Activated T-cell treated with anti-CD3 and anti-CD28 coated beads, Interleukin-2, amount 50 U/mL, for 48 hours (primary cell): Measurements from ENCODE around the gene MFGE8.
A peak's percentile ranks its signal among the peaks of the same experiment; 100 is the strongest.

ENCODE experiments used
- DNase-seq, 2 experiments: peaks; one replicate each; pipeline ENCODE4 v3.0.0-alpha.2; 2020

MFGE8 gene

DNA sequence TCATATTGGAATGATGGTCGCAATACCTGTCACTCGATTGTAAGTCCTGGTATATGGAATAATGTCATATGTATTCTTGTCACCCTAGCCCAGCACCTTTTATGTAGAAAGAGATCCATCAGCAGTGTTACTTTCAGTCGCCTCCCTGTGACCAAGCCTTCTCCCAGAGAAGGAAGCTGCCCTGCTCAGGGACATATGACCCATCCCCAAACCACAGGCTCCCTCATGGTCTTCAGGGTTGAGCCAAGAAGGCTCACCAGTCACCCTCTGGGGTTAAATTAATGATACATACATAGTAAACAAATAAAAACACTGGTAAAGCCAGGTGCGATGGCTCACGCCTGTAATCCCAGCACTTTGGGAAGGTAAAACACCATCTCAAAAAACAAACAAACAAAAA, 4.6 kb upstream of the MFGE8 start:
- DNase-seq: no peak

GRCh38 chr15:88915354-88915753, 2.2 kb upstream of the MFGE8 start:
- DNase-seq: no peak

- no peak for DNase-seq
Observed at GRCh38 chr15:88913850-88914169, 631 bp upstream of the MFGE8 start.

DNA sequence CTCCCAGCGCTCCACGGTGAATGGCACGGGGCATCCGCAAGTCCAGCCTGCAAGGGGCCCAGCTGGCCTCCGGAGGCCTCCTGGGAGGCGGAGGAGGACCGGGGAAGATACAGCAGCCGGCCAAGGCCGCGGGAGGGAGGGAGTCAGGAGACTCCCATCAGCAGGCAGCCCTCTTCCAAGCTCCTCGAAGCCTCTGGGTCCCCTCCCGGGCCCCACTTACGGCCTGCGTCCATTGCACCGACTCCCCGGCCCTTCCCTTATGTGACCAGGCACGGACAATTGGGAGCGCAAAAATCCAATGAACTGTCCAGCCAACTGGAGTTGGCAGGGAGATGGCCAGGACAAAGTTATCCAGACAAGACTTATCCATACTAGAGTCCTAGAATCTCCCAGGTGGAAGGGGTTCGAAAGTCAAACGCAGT, 668 bp downstream of the MFGE8 start:
- DNase-seq: no peak

DNA sequence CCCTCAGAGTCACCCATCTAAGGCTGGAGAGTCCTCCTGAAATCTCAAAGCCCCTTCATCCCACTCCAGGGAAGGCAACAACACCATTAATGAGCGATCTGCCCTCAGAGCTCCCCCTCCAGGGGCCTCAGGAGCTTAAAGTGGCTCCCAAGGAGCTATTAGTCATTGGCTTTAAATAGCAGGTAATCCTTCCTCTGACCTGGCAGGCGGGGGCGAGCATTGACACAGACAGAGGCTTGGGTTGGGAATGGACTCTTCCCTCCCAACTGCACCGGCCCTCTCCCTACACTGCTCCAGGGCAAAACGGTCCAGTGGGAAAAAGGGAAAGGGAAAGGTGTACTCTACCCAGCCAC, 1.4 kb downstream of the MFGE8 start:
- DNase-seq: no peak

- DNase-seq: no peak
Observed at GRCh38 chr15:88909956-88910831, 3.0 kb downstream of the MFGE8 start.

DNA sequence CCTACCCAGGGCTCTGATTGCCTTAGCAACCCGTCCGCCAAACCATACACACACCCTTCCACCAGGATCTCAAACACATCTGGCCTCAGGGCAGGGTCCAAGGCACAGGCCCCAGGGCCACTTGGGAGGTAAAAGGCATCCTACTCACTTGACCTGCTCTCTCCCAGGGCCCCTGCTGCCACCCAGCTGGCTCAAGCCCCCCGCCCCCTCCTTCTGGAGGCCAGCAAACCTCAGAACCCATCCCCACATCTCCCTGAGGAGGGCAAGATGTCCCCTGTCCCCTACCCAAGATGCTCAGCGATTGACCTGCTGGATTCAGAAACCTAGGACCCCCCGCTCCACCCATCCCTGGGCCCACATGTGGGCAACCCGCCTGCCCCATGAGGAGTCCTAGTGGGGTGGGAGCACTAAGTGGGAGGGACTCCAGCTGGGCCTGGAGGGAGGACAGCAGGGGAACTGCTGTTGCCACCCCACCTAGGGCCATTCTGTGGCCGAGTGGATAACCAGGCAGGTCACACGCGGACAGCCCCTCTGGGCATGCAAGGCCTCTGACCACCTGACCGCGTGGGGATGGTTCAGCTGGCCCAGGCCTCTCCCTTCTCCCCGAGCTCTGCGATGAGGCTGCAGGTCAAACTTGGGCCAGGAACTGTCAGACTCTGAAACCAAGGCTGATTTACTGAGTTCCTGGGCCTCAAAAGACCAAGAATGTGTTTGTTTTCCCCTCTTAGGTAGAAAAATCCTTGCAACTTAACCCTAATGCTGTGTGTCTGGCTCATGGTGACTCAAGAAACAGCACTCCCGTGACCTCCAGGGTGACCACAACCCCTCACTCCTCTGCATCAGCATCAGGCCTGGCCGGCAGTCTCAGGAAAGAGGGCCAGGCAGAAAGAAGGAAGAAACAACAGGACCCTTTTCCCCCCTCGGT, 4.2 kb downstream of the MFGE8 start:
- DNase-seq: no peak

- no peak for DNase-seq
Observed at GRCh38 chr15:88908123-88908522, 5.1 kb downstream of the MFGE8 start.

DNA sequence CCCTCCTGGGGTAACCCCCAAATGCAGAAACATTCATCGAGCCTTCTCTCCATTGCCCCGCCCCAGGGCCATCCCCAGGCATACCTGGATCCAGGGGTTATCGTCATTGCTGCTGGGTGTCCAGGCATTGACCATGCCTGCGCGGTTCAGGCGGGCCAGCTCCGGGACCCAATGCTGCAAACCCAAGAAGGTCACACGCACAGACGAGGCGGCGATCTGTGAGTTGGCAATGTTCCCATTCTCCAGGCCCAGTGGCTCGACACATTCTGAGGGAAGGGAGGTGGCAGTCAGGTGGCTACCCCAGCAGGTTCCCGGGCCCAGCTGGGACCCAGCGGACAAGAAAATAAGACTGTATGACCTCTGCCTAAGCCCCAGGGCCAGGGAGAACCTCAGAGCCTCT, 6.1 kb downstream of the MFGE8 start:
- DNase-seq: no peak

DNA sequence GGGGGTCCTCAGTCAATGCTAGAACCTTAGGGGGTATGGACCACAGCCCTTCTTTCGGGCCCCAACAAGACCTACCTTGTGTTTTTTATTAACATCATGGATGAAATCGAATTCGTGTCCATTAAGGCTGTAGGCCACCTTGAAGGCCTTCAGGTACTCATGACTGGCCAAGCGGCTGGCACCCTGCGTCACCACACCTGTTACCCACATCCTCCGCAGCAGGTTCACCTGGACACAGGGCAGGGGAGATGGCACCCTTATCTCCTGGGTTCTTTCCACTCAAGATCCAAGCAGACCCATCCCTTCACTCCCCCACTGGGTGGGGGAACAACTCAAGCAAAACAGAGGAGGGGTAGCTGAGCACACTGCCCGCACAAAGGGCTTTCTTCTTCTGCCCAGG, 6.6 kb downstream of the MFGE8 start:
- DNase-seq: no peak

DNA sequence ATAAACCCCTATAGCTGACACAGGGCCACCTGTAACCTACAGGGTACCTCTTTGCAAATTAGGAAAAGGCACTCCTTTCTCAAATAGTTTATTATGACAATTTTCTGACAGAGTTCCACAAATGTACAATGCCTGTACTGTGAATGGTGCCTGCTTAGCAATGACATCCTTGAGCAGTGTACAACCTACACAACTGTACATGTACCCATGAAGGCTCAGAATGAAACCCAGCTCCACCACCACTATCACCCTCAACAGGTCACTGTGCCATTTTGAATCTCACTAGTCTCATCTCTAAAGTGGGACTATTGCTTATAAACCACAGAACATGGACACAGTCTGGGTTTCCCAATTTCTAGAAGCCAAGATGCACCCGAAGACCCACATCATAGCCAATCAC, 7.0 kb downstream of the MFGE8 start:
- DNase-seq: no peak

DNA sequence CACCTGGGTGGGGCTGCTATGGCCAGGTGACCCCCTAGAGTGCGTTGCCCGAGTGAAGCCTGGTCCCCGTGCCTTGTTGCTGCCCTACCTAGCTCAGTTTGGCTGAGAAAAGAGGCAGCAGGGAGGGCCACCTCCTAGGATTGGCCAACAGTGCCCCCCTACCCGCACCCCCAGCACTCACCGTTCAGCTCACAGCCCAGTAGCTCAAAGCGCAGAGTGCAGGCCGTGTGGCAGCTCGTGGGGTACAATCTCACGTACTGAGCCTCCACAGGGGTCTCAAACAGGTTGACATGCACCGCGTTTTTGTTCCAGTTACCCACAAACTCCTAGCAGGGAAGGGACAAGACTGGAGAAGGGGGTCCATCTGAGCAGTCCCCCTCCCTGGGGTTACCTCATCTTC, 7.6 kb downstream of the MFGE8 start:
- DNase-seq: no peak

GRCh38 chr15:88904624-88905327, 8.4 kb downstream of the MFGE8 start:
- peak; percentile 93 to 94 for DNase-seq

DNA sequence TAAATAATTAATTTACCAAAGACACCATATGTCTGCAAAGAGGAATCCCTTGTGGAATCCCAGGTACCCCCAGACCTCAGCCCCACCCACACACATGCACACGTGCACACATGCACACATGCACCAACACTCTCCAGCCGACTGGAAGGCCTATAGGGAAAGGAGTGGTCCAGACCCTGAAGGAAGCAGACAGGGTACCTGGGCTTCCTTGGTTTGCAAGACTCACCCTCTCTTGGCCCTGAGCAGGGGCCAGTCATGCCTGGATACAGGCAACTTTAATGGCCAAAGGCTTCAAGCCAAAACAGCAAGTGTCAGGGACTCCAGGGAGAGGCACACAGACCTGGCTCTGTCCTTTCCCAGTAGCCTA, 8.9 kb downstream of the MFGE8 start:
- no peak for DNase-seq

DNA sequence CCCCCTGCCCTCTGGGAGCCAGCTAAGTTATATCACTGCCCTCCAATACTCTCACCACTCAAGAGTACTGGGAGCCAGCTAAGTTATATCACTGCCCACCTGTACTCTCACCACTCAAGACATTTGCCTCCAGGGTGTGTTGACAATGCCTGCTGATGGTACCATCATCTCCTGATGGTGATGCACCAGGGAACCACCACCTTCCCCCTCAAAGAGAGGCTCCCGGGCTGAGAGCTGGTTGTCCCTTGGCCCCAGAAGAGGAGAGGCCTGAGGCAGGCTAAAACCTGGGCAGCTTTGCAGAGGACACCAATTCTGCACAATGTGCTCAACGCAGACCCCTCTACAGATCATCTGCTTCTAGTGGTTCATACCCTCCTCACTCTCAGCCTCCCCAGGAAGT, 10.3 kb downstream of the MFGE8 start:
- no peak for DNase-seq

GRCh38 chr15:88902221-88902835, 10.9 kb downstream of the MFGE8 start:
- DNase-seq: no peak

GRCh38 chr15:88901508-88902220, 11.5 kb downstream of the MFGE8 start:
- no peak for DNase-seq

- DNase-seq: no peak
Observed at GRCh38 chr15:88900982-88901418, 12.2 kb downstream of the MFGE8 start.

DNA sequence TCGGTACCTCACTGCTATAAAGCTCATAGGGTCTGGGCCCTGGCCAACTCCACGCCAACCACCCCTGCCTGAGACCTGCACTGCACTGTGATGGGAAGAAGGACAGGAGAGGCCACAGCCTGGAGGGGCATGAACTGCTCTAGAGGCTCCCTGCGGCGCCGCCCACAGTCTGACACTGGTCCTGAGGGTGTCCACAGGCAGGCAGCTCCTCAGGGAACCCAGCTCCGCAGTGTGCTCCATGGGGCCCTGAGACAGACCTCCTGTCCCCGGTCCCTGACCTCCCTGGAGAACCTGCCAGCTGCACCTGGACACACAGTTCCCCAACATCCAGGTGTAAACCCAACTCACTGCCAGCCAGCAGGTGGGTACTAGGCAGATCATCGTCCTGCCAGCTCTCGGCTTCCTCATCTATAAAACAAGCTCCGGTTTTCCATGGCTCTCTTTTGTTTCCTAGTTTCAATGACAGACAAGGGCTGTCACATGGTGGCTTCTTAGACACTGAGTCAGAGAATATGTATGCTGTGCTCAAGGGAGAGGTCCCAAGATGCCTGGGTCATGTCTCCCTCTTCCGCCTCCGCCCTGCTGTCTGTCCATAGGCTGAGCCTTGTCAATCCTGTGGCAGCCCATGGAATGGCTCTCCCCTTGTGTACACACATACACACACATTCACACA, 12.7 kb downstream of the MFGE8 start:
- no peak for DNase-seq

DNA sequence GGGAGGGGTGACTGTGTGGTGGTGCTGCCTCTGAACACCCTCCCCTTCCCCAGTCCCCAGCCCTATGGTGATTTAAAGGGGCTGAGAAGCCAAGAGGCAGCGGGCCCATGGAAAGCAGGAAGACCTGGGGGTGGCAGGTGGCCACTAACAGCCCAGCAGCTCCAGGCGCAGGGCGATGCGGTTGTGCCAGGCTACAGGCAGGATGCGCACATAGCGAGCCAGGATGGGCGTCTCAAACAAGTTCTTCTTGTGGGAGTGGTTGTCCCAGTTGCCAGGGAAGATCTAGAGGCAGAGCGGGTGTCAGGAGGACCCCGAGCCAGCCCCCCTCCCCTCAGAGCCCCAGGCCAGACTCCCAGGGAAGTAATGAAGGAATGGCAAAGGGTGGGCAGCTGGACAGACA, 13.9 kb downstream of the MFGE8 start:
- DNase-seq: no peak

- DNase-seq: no peak
Observed at GRCh38 chr15:88898736-88899135, 14.4 kb downstream of the MFGE8 start.
